ENCODE results near the gene C7orf33. TPM values are rescaled to one million over a fixed set of nuclear protein-coding genes. Genes with fewer than 3 reads are reported as not detected.

Gene C7orf33
- total RNA-seq, 1 donor from 2014 or later = not detected

- no peak for DNase-seq
- ChIA-PET CTCF (no interaction called here), POLR2A (no interaction called here)
- no peak overlapping the region for H3K27ac Mint-ChIP-seq
- H3K4me3 Mint-ChIP-seq = no peak overlapping the region
- H3K9me3 Mint-ChIP-seq = peaks cover 5% of the 10 kb centered on the region
- intact Hi-C loops (cut with micrococcal nuclease) = no loop called here
- no peaks in the 10 kb centered on the region for H3K36me3 Mint-ChIP-seq (ENCODE audit: low read depth)
- peaks cover 10% of the 10 kb centered on the region for H3K27me3 Mint-ChIP-seq
- H3K4me1 Mint-ChIP-seq = no peaks in the 10 kb centered on the region
- no peak for TF ChIP-seq CTCF (IDR thresholded peaks at IDR 0.05)
- ATAC-seq (ENCODE audit: low read depth) = no peak
Observed at GRCh38 chr7:148605350-148605749, 14.8 kb downstream of the C7orf33 start.

GRCh38 chr7:148607151-148607661 lies 16.6 kb downstream of the C7orf33 start:
- Mint-ChIP-seq H3K9me3 (peaks cover 5% of the 10 kb centered on the region), H3K27me3 (peaks cover 14% of the 10 kb centered on the region), H3K27ac (no peak overlapping the region), H3K4me3 (no peak overlapping the region), H3K4me1 (no peaks in the 10 kb centered on the region), H3K36me3 (ENCODE audit: low read depth) (no peaks in the 10 kb centered on the region)
- ATAC-seq (ENCODE audit: low read depth) (no peak), DNase-seq (no peak)
- CTCF ChIA-PET = no interaction called here
- TF ChIP-seq CTCF (IDR thresholded peaks at IDR 0.05) = no peak
- intact Hi-C loops (cut with micrococcal nuclease) = no loop called here
- POLR2A ChIA-PET = no interaction called here

GRCh38 chr7:148609045-148609725 lies 18.6 kb downstream of the C7orf33 start:
- intact Hi-C loops (cut with micrococcal nuclease) = no loop called here
- ChIA-PET POLR2A (no interaction called here), CTCF (no interaction called here)
- Mint-ChIP-seq H3K36me3 (ENCODE audit: low read depth) (no peaks in the 10 kb centered on the region), H3K4me3 (no peak overlapping the region), H3K27ac (no peak overlapping the region), H3K4me1 (no peaks in the 10 kb centered on the region), H3K27me3 (peaks cover 17% of the 10 kb centered on the region), H3K9me3 (peaks cover 5% of the 10 kb centered on the region)
- no peak for TF ChIP-seq CTCF (IDR thresholded peaks at IDR 0.05)
- DNase-seq (no peak), ATAC-seq (ENCODE audit: low read depth) (no peak)

- Mint-ChIP-seq H3K9me3 (no peaks in the 10 kb centered on the region), H3K27me3 (peaks cover 19% of the 10 kb centered on the region), H3K27ac (no peak overlapping the region), H3K4me3 (no peak overlapping the region), H3K36me3 (ENCODE audit: low read depth) (no peaks in the 10 kb centered on the region), H3K4me1 (no peaks in the 10 kb centered on the region)
- ChIA-PET POLR2A (no interaction called here), CTCF (no interaction called here)
- no peak for DNase-seq
- intact Hi-C loops (cut with micrococcal nuclease) = no loop called here
- no peak for TF ChIP-seq CTCF (IDR thresholded peaks at IDR 0.05)
- ATAC-seq (ENCODE audit: low read depth) = no peak
Observed at GRCh38 chr7:148611692-148612091, 21.1 kb downstream of the C7orf33 start.

GRCh38 chr7:148615085-148615730 lies 24.6 kb downstream of the C7orf33 start:
- CTCF ChIA-PET = no interaction called here
- no peak for TF ChIP-seq CTCF (IDR thresholded peaks at IDR 0.05)
- DNase-seq (no peak), ATAC-seq (ENCODE audit: low read depth) (no peak)
- H3K27ac Mint-ChIP-seq = no peak overlapping the region
- H3K4me1 Mint-ChIP-seq = no peaks in the 10 kb centered on the region
- H3K9me3 Mint-ChIP-seq = peaks cover 7% of the 10 kb centered on the region
- H3K36me3 Mint-ChIP-seq (ENCODE audit: low read depth) = no peaks in the 10 kb centered on the region
- H3K4me3 Mint-ChIP-seq = no peak overlapping the region
- POLR2A ChIA-PET = no interaction called here
- intact Hi-C loops (cut with micrococcal nuclease) = no loop called here
- H3K27me3 Mint-ChIP-seq = peaks cover 27% of the 10 kb centered on the region
